HG03565 (cell line): Measurements from ENCODE around the gene TMEM233.
"Not testable (repeated sequence)": the region's sequence is repeated elsewhere in the genome, so short reads cannot be mapped to it uniquely, and the experiment has no call there.

Experiments
- ATAC-seq: cut with Tn5 transposase; IDR thresholded peaks from one replicate; pipeline ENCODE4 v1.9.1; 2021; ENCODE audit warnings: mild to moderate bottlenecking, moderate library complexity; ENCODE audit not compliant: unreplicated experiment

TMEM233 gene

GRCh38 chr12:119603767-119604166 lies 10.2 kb downstream of the TMEM233 start:
- no peak for ATAC-seq

GRCh38 chr12:119609358-119609757 lies 15.8 kb downstream of the TMEM233 start:
- no peak for ATAC-seq

GRCh38 chr12:119613319-119613936 lies 19.9 kb downstream of the TMEM233 start:
- no peak for ATAC-seq

- no peak for ATAC-seq
Observed at GRCh38 chr12:119614705-119615104, 21.1 kb downstream of the TMEM233 start.

GRCh38 chr12:119615518-119616475 lies 22.2 kb downstream of the TMEM233 start:
- no peak for ATAC-seq

GRCh38 chr12:119618328-119618896 lies 24.8 kb downstream of the TMEM233 start:
- ATAC-seq: not testable (repeated sequence)

- no peak for ATAC-seq
Observed at GRCh38 chr12:119620490-119620889, 26.9 kb downstream of the TMEM233 start.

GRCh38 chr12:119621878-119622277 lies 28.3 kb downstream of the TMEM233 start:
- no peak for ATAC-seq

- ATAC-seq: no peak
Observed at GRCh38 chr12:119624966-119625365, 31.4 kb downstream of the TMEM233 start.

- ATAC-seq: no peak
Observed at GRCh38 chr12:119627019-119627643, 33.6 kb downstream of the TMEM233 start.

GRCh38 chr12:119627686-119628085 lies 34.1 kb downstream of the TMEM233 start:
- ATAC-seq: no peak

- no peak for ATAC-seq
Observed at GRCh38 chr12:119630223-119630780, 36.7 kb downstream of the TMEM233 start.

- no peak for ATAC-seq
Observed at GRCh38 chr12:119630962-119631550, 37.5 kb downstream of the TMEM233 start.

GRCh38 chr12:119631930-119632678 lies 38.5 kb downstream of the TMEM233 start:
- ATAC-seq: no peak

- ATAC-seq: no peak
Observed at GRCh38 chr12:119634743-119635142, 41.2 kb downstream of the TMEM233 start.

- ATAC-seq: no peak
Observed at GRCh38 chr12:119642986-119643385, 49.4 kb downstream of the TMEM233 start.

GRCh38 chr12:119644930-119645329 lies 51.4 kb downstream of the TMEM233 start:
- no peak for ATAC-seq

GRCh38 chr12:119645535-119646059 lies 52.0 kb downstream of the TMEM233 start:
- ATAC-seq: no peak

- ATAC-seq: no peak
Observed at GRCh38 chr12:119649202-119649808, 55.7 kb downstream of the TMEM233 start.
